LNCAP (cell line): ENCODE results near the gene DHDH.

Source experiments
- CTCF ChIP-seq: fragments of 450-650 bp; IDR thresholded peaks from 2 replicates; pipeline ENCODE4 v1.5.1; 2017; ENCODE audit warnings: mild to moderate bottlenecking

DHDH gene

GRCh38 chr19:48953141-48953540 lies 19.6 kb downstream of the DHDH start:
- no peak for TF ChIP-seq CTCF

- no peak for TF ChIP-seq CTCF
Measured at GRCh38 chr19:48953990-48954594, 20.6 kb downstream of the DHDH start.

- TF ChIP-seq CTCF = no peak
Measured at GRCh38 chr19:48954595-48955307, 21.3 kb downstream of the DHDH start, which contains the start of gene BAX. BAX (plus strand) TSS chr19:48954875; CDS start chr19:48954929, 54 bp downstream.

GRCh38 chr19:48955308-48955958 lies 21.9 kb downstream of the DHDH start:
- no peak for TF ChIP-seq CTCF

- TF ChIP-seq CTCF = no peak
Measured at GRCh38 chr19:48958006-48958405, 24.5 kb downstream of the DHDH start.

DNA sequence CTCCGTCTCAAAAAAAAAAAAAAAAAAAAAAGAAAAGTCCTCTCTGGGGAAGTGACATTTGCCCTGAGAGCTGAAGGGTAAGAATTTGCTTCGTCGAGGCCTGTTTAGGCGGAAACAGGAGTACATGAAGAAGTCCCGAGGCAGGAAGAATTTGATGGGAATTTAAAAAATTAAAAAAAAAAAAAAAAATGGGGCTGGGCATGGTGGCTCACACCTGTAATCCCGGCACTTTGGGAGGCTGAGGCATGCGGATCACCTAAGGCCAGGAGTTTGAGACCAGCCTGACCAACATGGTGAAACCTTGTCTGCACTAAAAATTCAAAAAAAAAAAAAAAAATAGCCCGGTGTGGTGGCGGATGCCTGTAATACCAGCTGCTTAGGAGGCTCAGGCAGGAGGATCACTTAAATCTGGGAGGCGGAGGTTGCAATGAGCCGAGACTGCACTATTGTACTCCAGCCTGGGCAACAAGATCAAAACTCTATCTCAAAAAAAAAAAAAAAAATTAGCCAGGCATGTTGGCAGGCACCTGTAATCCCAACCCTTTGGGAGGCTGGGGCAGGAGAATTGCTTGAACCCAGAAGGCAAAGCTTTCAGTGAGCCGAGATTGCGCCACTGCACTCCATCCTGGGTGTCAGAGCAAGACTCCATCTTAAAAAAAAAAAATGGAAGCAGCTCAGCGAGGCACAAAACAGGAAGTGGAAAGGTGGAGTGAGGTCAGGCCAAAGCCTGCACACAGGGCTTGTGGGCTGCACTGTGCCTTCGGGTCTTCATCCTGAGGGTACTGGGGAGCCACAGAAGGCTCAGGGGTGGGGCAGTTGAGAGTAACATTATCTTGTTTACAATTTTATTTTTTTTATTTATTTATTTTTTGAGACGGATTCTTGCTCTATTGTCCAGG lies 26.1 kb downstream of the DHDH start:
- no peak for TF ChIP-seq CTCF

- TF ChIP-seq CTCF = no peak
Measured at GRCh38 chr19:48961051-48961649, 27.7 kb downstream of the DHDH start.
